ENCODE results near the gene FLNC. TPM values are rescaled to one million over a fixed set of nuclear protein-coding genes. Genes with fewer than 3 reads are reported as not detected.

Gene FLNC
- total RNA-seq, 1 experiment from 2014 or later, result 84.7 TPM

DNA sequence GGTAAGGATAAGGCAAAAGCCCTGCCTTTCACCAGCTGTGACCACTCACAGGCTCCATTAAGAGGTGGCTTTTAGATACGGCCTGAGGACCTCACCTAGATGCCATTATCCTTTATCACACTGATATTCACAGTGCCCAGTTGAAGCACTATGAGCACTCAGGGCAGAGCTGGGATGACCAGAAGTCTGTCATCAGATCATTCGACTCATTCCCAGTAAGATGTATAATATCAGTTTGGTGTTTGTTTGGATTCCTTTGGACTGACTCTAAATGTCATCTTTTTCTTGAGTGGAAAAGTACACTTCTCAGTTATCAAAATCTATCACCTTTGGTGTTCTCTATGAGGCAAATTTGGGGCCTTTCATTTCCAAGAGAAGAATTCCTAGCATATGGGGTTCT is 19.7 kb upstream of the FLNC start:
- H3K9me3 ChIP-seq (replicated peaks), result no peaks in the 10 kb centered on the region
- DNase-seq (ENCODE audit: low read depth in 1 of 2, low spot score in 2 of 2), result no peak
- no peaks in the 10 kb centered on the region for H3K27me3 ChIP-seq (replicated peaks)
- H3K36me3 ChIP-seq, result 0 out of 2 replicates have a peak, but pooled peaks cover 3% of the 10 kb centered on the region
- H3K4me1 ChIP-seq (replicated peaks), result no peaks in the 10 kb centered on the region
- no peak overlapping the region for H3K4me3 ChIP-seq
- no peak overlapping the region for H3K27ac ChIP-seq

DNA sequence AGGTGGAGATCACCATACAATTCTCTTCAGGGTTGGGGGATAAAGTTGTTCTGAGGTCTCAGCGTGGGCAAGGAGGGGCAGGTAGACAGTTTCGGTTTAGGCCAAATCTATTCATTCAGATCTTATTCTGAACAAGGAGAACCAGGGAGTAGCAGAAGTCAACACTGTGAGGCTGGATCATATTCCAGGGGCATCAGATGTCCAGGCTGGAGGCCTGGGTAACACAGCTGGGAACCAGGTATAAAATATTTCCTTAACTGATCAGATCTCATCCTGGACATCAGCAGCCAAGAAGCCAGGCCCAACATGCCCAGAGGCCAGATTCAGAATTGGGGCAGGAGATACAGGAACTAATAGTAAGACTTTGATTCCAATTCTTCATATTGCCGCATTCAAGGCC is 19.2 kb upstream of the FLNC start:
- Histone ChIP-seq H3K27ac (no peak overlapping the region), H3K27me3 (replicated peaks) (no peaks in the 10 kb centered on the region), H3K36me3 (0 out of 2 replicates have a peak, but pooled peaks cover 3% of the 10 kb centered on the region), H3K4me3 (no peak overlapping the region), H3K4me1 (replicated peaks) (no peaks in the 10 kb centered on the region), H3K9me3 (replicated peaks) (no peaks in the 10 kb centered on the region)
- no peak for DNase-seq (ENCODE audit: low read depth in 1 of 2, low spot score in 2 of 2)

DNA sequence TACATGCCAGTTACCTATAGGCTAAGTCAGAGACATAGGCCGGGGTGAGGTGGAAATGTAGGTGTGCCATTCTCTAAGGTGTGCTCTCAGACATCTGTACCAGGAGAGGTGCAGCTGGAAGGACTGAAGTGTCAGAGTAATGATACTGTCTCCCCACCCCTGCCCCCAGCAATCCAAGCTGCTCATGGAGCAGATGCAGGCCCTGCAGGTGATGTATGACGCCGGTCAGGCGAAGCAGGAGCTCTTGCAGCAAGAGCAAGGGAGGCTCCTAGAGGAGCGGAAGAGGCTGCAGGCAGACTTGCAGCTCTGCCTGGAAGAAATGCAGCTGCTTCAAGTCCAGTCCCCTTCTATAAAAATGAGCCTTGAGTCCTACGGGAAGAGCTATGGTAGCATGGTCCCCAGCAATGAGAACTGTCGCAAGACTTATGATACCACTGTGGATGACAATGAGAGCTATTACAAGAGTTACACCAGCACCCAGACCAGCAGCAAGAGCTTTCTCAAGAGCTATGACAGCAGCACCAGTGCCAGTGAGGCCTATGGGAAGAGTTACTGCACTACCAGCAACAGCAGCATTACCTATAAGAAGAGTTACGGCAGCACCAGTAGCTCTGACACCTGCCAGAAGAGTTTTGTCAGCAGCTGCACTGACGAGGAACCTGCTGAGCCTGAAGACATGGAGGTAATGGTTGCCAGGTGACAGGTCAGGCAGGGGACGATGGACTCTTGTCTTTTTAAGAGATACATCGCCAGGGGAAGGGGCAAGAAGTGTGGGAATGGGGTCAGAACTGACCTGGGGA is 18.4 kb upstream of the FLNC start:
- no peaks in the 10 kb centered on the region for H3K9me3 ChIP-seq (replicated peaks)
- no peaks in the 10 kb centered on the region for H3K27me3 ChIP-seq (replicated peaks)

DNA sequence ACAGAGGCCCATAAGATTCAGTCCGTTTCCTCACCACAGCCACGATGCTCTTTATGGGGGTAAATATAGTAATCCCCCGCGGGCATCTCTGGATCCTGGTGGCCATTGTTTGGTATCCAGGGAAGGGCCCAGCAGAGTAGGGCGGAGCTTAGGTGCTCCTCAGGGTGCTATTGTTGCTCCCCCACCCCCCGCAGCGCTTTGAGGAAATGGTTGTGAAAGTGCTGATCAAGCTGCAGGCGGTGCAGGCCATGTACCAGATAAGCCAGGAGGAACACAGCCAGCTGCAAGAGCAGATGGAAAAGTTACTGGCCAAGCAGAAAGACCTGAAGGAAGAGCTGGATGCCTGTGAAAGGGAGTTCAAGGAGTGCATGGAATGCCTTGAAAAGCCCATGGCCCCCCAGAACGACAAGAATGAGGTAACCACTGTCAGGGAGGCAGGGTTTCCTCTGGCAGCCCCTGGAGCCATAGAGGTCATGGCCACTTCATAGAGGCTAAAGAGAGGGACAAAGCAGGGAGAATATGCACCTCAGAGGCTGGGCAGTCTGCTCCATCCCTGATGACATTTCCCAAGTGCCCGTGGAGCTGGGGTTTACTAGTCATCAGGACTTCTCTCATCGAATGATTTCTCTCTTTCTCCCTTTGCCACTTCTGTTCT is 17.6 kb upstream of the FLNC start:
- Histone ChIP-seq H3K27ac (no peak overlapping the region), H3K9me3 (replicated peaks) (no peaks in the 10 kb centered on the region), H3K4me3 (no peak overlapping the region), H3K27me3 (replicated peaks) (no peaks in the 10 kb centered on the region), H3K4me1 (replicated peaks) (no peaks in the 10 kb centered on the region), H3K36me3 (no peaks in the 10 kb centered on the region)
- DNase-seq (ENCODE audit: low read depth in 1 of 2, low spot score in 2 of 2), result no peak

More for the DNA sequence above, 18.4 kb upstream of the FLNC start:
- no peaks in the 10 kb centered on the region for H3K36me3 ChIP-seq
- no peak for DNase-seq (ENCODE audit: low read depth in 1 of 2, low spot score in 2 of 2)
- no peak overlapping the region for H3K4me3 ChIP-seq
- no peaks in the 10 kb centered on the region for H3K4me1 ChIP-seq (replicated peaks)
- no peak overlapping the region for H3K27ac ChIP-seq

DNA sequence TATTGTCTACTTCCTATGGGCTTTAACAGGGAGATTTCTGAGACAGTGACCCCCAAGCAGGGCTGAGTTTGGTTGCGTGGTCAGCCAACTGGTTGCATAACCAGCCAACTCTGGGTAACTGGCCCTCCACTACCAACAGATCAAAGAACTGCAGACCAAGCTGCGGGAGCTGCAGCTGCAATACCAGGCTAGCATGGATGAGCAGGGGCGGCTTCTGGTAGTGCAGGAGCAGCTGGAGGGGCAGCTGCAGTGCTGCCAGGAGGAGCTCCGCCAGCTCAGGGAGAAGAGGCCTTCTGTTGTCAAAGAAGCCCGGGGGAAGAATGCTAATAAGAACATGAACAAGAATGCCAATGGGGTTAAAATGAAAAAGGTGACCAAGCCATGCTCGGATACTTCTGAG is 15.7 kb upstream of the FLNC start:
- Histone ChIP-seq H3K9me3 (replicated peaks) (no peaks in the 10 kb centered on the region), H3K4me3 (no peak overlapping the region), H3K27ac (no peak overlapping the region), H3K27me3 (replicated peaks) (no peaks in the 10 kb centered on the region), H3K36me3 (no peaks in the 10 kb centered on the region), H3K4me1 (replicated peaks) (no peaks in the 10 kb centered on the region)
- DNase-seq (ENCODE audit: low read depth in 1 of 2, low spot score in 2 of 2), result no peak

DNA sequence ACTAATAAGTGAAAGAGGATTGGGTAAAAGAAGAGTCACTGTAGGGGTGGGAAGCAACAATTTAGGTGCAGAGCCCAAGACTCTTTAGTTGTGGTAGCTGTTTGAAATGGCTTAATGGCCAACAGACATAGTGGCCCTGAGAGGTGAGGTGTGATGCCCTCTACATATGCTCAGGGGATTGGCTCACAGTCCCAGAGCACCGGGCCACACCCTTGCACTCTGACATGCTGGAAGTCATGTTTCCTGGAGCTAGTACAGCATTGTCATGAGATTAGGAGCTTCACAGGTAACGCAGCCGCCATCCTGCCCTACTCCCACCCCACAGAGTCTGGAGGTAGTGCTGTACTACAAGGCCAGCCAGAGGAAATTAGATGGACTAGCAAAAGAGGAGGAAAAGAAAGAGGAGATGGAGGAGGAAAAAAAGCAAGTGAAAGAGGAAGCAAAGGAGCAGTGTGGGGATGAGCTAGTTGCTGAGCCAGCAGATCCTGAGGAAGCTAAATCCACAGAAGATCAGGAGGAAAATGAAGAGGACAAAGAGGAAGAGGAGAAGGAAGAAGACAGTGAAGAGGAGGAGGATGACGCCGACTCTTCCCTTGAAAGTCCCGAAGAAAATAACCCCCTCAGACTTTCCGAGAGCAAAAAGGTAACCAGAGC is 14.8 kb upstream of the FLNC start:
- DNase-seq (ENCODE audit: low read depth in 1 of 2, low spot score in 2 of 2), result no peak

DNA sequence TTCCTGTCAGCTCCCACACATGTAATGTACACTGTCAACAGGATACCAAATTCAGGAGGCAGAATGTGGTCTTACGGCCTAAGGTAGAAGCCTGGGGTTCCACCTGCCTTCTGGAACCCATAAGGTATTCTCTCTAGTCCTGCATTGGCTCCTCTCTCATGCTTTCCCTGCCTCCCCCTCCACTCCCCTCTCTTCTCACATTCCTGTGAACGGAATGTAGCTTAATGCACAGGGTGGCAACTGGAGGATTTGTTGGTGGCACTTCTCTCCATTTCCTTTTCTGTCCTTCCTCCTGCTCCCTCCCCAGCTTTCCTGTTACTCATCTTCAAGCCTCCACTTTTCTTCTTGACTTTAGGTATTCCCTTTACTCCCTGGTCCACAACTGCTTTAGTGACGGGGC is 11.5 kb upstream of the FLNC start:
- no peaks in the 10 kb centered on the region for H3K9me3 ChIP-seq (replicated peaks)
- no peaks in the 10 kb centered on the region for H3K36me3 ChIP-seq
- no peak overlapping the region for H3K4me3 ChIP-seq
- H3K27me3 ChIP-seq (replicated peaks), result no peaks in the 10 kb centered on the region
- H3K27ac ChIP-seq, result no peak overlapping the region
- no peaks in the 10 kb centered on the region for H3K4me1 ChIP-seq (replicated peaks)
- DNase-seq (ENCODE audit: low read depth in 1 of 2, low spot score in 2 of 2), result no peak

More for the DNA sequence above, 14.8 kb upstream of the FLNC start:
- H3K4me3 ChIP-seq, result no peak overlapping the region
- H3K4me1 ChIP-seq (replicated peaks), result no peaks in the 10 kb centered on the region
- H3K36me3 ChIP-seq, result no peaks in the 10 kb centered on the region
- H3K9me3 ChIP-seq (replicated peaks), result no peaks in the 10 kb centered on the region
- H3K27me3 ChIP-seq (replicated peaks), result no peaks in the 10 kb centered on the region
- H3K27ac ChIP-seq, result no peak overlapping the region

DNA sequence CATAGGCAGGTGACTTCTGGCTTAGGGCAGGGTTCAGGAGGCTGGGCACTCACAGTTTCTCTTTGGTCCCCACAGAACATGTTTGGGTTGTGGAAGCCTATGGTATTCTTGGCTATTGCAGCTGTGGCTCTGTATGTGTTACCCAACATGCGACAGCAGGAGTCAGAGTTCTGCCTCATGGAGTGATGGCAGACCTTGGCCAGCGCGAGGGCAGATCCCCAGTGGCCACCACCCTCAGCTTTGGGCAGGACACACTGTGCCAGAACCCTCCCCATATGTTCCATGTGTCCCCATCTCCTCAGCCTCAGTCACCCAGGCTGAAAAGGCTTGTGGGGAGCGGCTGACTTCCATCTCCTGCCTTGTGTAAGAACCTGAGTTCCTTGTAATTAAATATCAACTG is 8.5 kb upstream of the FLNC start:
- Histone ChIP-seq H3K27me3 (replicated peaks) (no peaks in the 10 kb centered on the region), H3K4me1 (replicated peaks) (no peaks in the 10 kb centered on the region), H3K36me3 (no peaks in the 10 kb centered on the region), H3K9me3 (replicated peaks) (no peaks in the 10 kb centered on the region), H3K27ac (no peak overlapping the region), H3K4me3 (no peak overlapping the region)
- no peak for DNase-seq (ENCODE audit: low read depth in 1 of 2, low spot score in 2 of 2)

DNA sequence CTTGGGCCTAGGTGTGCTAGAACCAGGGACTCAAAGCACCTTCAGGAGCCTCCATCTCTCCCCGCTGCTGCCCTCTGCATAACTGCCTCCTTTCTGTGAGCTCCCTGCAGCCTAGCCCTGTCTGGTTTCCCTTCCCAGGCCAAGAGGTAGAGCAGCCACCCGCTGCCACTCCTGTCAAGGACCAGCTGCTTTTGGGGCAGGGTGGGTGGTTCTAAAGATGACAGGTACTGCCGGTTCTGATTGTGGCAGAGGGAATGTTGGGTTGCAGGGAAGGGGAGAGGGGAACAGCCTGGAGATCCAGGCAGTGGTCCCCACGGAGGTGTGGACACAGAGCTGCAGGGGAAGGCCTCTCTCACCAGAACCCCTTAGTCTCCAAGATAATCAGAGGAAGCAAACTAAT is 3.7 kb upstream of the FLNC start:
- DNase-seq (ENCODE audit: low read depth in 1 of 2, low spot score in 2 of 2), result no peak
- Histone ChIP-seq H3K4me1 (replicated peaks) (peaks cover 41% of the 10 kb centered on the region), H3K9me3 (replicated peaks) (no peaks in the 10 kb centered on the region), H3K36me3 (peaks cover 4% of the 10 kb centered on the region; the same call in 1 of the 2 replicates), H3K27me3 (replicated peaks) (no peaks in the 10 kb centered on the region), H3K4me3 (no peak overlapping the region), H3K27ac (no peak overlapping the region)

DNA sequence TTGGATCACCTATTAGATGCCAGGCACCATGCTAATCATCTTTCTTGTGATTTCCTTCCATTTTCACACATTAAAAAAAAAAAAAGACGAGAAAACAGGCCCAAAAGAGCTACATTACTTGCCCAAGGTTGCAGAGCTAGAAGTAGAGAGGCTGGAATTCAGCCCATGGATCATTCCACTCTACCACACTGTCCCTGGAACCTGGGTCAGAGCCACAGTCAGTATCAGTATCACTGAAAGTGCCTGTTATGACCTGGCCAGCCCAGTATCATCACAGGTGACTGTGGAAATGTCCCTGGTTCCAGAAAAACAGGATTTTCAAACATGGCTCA is 3.3 kb upstream of the FLNC start:
- Histone ChIP-seq H3K4me1 (replicated peaks) (peaks cover 44% of the 10 kb centered on the region), H3K27me3 (replicated peaks) (no peaks in the 10 kb centered on the region), H3K9me3 (replicated peaks) (no peaks in the 10 kb centered on the region), H3K27ac (peak overlapping the region; percentile 45; the same call in 1 of the 2 replicates), H3K4me3 (no peak overlapping the region), H3K36me3 (peaks cover 4% of the 10 kb centered on the region; the same call in 1 of the 2 replicates)
- no peak for DNase-seq (ENCODE audit: low read depth in 1 of 2, low spot score in 2 of 2)

DNA sequence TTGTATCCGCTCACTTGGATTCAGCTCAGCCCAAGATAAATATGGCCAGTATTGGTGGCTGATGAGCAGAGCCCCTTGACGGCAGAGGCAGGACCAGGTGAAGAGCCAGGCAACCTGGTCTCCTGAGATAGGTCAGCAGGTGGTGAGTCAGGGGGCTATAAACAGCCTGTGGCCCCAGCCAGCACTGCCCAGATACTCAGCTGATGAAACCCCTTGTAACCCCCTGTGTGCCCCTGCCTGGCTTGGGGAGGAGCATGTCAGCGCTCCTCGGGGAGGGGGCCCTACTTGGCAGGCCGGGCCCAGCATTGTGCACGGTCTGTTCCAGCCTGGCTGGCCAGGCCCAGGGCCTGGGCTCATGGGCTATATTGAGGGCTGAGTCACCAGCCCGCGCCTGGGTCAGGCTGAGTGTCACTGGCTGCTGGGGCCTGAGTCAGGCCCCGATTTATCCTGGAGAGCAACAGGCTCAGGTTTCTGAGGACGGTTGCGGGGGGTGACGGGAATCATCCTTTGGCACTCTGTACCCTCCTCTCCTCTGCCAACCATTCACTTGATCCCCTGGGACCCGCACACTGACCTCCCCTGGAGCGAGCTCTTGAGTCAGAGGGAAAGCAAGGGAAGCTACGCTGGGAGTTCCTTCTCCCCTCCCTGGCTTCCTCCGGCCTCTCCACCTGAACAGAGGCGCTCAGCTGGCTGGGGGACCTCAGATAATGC is 2.8 kb upstream of the FLNC start:
- Histone ChIP-seq H3K4me1 (replicated peaks) (peaks cover 48% of the 10 kb centered on the region), H3K4me3 (no peak overlapping the region), H3K27me3 (replicated peaks) (no peaks in the 10 kb centered on the region), H3K9me3 (replicated peaks) (no peaks in the 10 kb centered on the region), H3K36me3 (peaks cover 4% of the 10 kb centered on the region; the same call in 1 of the 2 replicates), H3K27ac (peak overlapping the region; percentile 45)
- DNase-seq (ENCODE audit: low read depth in 1 of 2, low spot score in 2 of 2), result peak; percentile 66 to 78

DNA sequence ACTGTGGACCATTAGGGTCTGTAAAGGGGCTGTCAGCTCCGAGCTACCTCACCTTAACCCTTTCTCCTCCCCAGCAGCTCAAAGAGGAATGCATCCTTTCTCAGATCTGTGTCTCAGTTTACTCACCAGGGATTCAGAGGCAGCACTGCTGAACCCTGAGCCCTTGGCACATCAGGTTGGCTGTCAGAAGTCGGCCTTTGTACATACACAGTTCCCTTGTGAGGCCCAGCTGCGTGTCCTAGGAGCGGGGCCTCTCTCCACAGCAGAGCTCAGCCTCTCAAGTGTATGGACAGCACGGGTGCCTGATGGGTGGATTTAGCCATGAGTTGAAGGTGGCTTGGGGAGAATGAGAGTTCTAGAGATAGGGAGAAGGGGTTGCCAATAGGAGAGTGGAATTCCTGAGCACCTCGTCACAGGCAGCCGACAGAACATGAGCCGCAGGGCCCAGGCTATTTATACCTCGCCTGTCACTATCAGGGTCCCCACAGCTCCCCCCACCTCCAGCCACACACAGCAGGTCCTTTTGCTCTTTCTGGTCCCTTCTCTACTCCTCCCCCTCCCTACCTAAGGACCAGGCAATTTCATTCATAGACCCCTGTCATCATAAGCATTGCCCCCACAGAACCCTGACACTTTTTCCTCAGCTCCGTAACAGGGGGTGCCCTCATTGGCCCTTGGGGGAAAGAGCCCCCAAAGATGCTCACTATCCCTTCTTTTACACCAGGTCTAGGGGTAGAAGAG is 2.1 kb upstream of the FLNC start:
- Histone ChIP-seq H3K27ac (peak overlapping the region; percentile 45), H3K9me3 (replicated peaks) (no peaks in the 10 kb centered on the region), H3K4me3 (no peak overlapping the region), H3K27me3 (replicated peaks) (no peaks in the 10 kb centered on the region), H3K36me3 (peaks cover 10% of the 10 kb centered on the region), H3K4me1 (replicated peaks) (peaks cover 55% of the 10 kb centered on the region)
- DNase-seq (ENCODE audit: low read depth in 1 of 2, low spot score in 2 of 2), result peak; percentile 56 to 77

Data from SJSA1 (cell line).